Thyroid gland (tissue), 4 donors: Measurements from ENCODE around the gene PLEKHA1. TPM values are rescaled to one million over a fixed set of nuclear protein-coding genes. Genes with fewer than 3 reads are reported as not detected.

Experiments used
- DNase-seq, 2 donors: peaks; one replicate each; pipeline ENCODE4 v3.0.0-alpha.2; 2019
- H3K27ac ChIP-seq, 3 donors: fragments of 200-600 bp; sonication (generic); 1 replicate in 2 of 3; 2 replicates in 1 of 3; pipeline ENCODE4 v1.5.1; 2016 to 2019; ENCODE audit warnings: mild to moderate bottlenecking in 1 of 3, moderate library complexity in 1 of 3
- H3K27me3 ChIP-seq: fragments of 200-600 bp; sonication (generic); one replicate; pipeline ENCODE4 v1.5.1; 2019
- H3K36me3 ChIP-seq, 2 donors: fragments of 200-600 bp; sonication (generic); one replicate each; pipeline ENCODE4 v1.5.1; 2016 to 2019
- H3K4me1 ChIP-seq, 2 donors: fragments of 200-600 bp; sonication (generic); one replicate each; pipeline ENCODE4 v1.5.1; 2017 to 2019
- H3K4me3 ChIP-seq, 3 donors: fragments of 200-600 bp; sonication (generic); replicated peaks in 1 of 3; 1 replicate in 2 of 3; 2 replicates in 1 of 3; pipeline ENCODE4 v1.5.1; 2016; ENCODE audit warnings: mild to moderate bottlenecking in 1 of 3
- H3K9me3 ChIP-seq: fragments of 200-600 bp; sonication (generic); one replicate; pipeline ENCODE4 v1.5.1; 2017
- CTCF ChIP-seq, 6 experiments: fragments of 200-600 bp in 3 of 6; fragments of 450-650 bp in 3 of 6; sonication (generic) in 3 of 6; IDR thresholded peaks; one replicate each; pipeline ENCODE4 v1.5.1; 2016 to 2019; ENCODE audit warnings: antibody characterized with exemption in 6 of 6, mild to moderate bottlenecking in 2 of 6, inconsistent platforms in 1 of 6, moderate library complexity in 1 of 6
- POLR2A ChIP-seq, 2 donors: fragments of 450-650 bp; IDR thresholded peaks; one replicate each; pipeline ENCODE4 v1.6.1; 2017; ENCODE audit warnings: antibody characterized with exemption in 2 of 2, mild to moderate bottlenecking in 2 of 2, moderate library complexity in 1 of 2
- WGBS, 2 donors: methylation state at CpG; one replicate each; pipeline ENCODE4 v1.1.5; 2017; 5-methylcytosine and 5-hydroxymethylcytosine counted together
- intact Hi-C: fragments of 100-400 bp; cut with DNase I; formaldehyde crosslinking; loops from one replicate; pipeline ENCODE4 v1.15.1; 2023
- total RNA-seq, 4 donors: library from RNA; depleted of rRNA; stranded (reverse); fragments of >200 nt; gene quantifications; one replicate each; pipeline ENCODE4 v1.2.3, GENCODE V29; 2016

PLEKHA1 gene
- 10 to 100 TPM; 39.3 to 50.9 (median 45.6) TPM for total RNA-seq

GRCh38 chr10:122374237-122374858 lies at the start of gene PLEKHA1:
PLEKHA1 (plus strand) TSS chr10:122374708; CDS start chr10:122393201, 18,493 bp downstream.
- Histone ChIP-seq H3K4me1 (peaks cover 6 to 19% of the 10 kb centered on the region in 2 donors), H3K9me3 (no peaks in the 10 kb centered on the region), H3K27ac (peak within 1 kb of the TSS; percentile 96 to 98 (median 98)), H3K36me3 (no peaks in the 10 kb centered on the region), H3K27me3 (no peaks in the 10 kb centered on the region), H3K4me3 (peak within 1 kb of the TSS; percentile 69 to 96 (median 80))
- peak; percentile 95 to 96 for DNase-seq
- WGBS, 2 donors = 1% methylated on average over 11 to 23 of the region's 71 CpGs
- peak in 2 of 6 experiments; percentile 15 to 28 for TF ChIP-seq CTCF (IDR thresholded peaks at IDR 0.05)
- peak; percentile 63 to 90 for TF ChIP-seq POLR2A (IDR thresholded peaks at IDR 0.05)
- intact Hi-C loops = no loop called here

- Histone ChIP-seq H3K9me3 (no peaks in the 10 kb centered on the region), H3K36me3 (no peaks in the 10 kb centered on the region), H3K27ac (no peak overlapping the region), H3K27me3 (no peaks in the 10 kb centered on the region), H3K4me3 (no peak overlapping the region), H3K4me1 (no peaks in the 10 kb centered on the region)
- TF ChIP-seq POLR2A (IDR thresholded peaks at IDR 0.05) (no peak), CTCF (IDR thresholded peaks at IDR 0.05) (no peak)
- intact Hi-C loops = no loop called here
- WGBS, 2 donors = 90 to 100% methylated on average over 2 of the region's 2 CpGs
- DNase-seq = no peak
Measured at GRCh38 chr10:122325235-122325634, 49.3 kb upstream of the PLEKHA1 start.

GRCh38 chr10:122326385-122326784 lies 48.1 kb upstream of the PLEKHA1 start:
- Histone ChIP-seq H3K4me3 (no peak overlapping the region), H3K27me3 (no peaks in the 10 kb centered on the region), H3K36me3 (no peaks in the 10 kb centered on the region), H3K27ac (no peak overlapping the region), H3K4me1 (no peaks in the 10 kb centered on the region), H3K9me3 (no peaks in the 10 kb centered on the region)
- TF ChIP-seq CTCF (IDR thresholded peaks at IDR 0.05) (no peak), POLR2A (IDR thresholded peaks at IDR 0.05) (no peak)
- DNase-seq = no peak
- intact Hi-C loops = no loop called here
- WGBS, 2 donors = 95 to 96% methylated on average over 5 of the region's 5 CpGs

- Histone ChIP-seq H3K4me1 (no peaks in the 10 kb centered on the region), H3K27ac (no peak overlapping the region), H3K4me3 (no peak overlapping the region), H3K9me3 (no peaks in the 10 kb centered on the region), H3K36me3 (no peaks in the 10 kb centered on the region), H3K27me3 (no peaks in the 10 kb centered on the region)
- DNase-seq = no peak
- 82 to 83% methylated on average over 4 to 6 of the region's 6 CpGs for WGBS, 2 donors
- intact Hi-C loops = no loop called here
- no peak for TF ChIP-seq CTCF (IDR thresholded peaks at IDR 0.05)
- TF ChIP-seq POLR2A (IDR thresholded peaks at IDR 0.05) = no peak
Measured at GRCh38 chr10:122326806-122327205, 47.7 kb upstream of the PLEKHA1 start.
